SK-N-MC (cell line): ENCODE data around the gene LRRTM4.

ENCODE experiments used
- DNase-seq: peaks from one replicate; pipeline ENCODE4 v3.0.0-alpha.2; 2011; ENCODE audit warnings: low read depth, low spot score
- H3K27ac ChIP-seq: fragments of 200-600 bp; sonication (generic); 2 replicates; pipeline ENCODE4 v1.5.1; 2016; ENCODE audit warnings: mixed run types
- H3K36me3 ChIP-seq: fragments of 200-600 bp; sonication (generic); 2 replicates; pipeline ENCODE4 v1.6.1; 2017; ENCODE audit warnings: antibody characterized with exemption, low read length, mixed read lengths; ENCODE audit not compliant: insufficient read depth
- H3K4me3 ChIP-seq: fragments of 200-600 bp; sonication (generic); 2 replicates; pipeline ENCODE4 v1.5.1; 2016
- H3K9ac ChIP-seq: fragments of 200-600 bp; sonication (generic); 2 replicates; pipeline ENCODE4 v1.8.0; 2017; ENCODE audit warnings: mixed run types, mixed read lengths; ENCODE audit not compliant: insufficient read length
- H3K9me3 ChIP-seq: fragments of 200-600 bp; sonication (generic); 2 replicates; pipeline ENCODE4 v1.6.1; 2017; ENCODE audit warnings: low read depth, mild to moderate bottlenecking, antibody characterized with exemption, low read length, moderate library complexity, mixed read lengths
- EZH2 ChIP-seq: fragments of 200-600 bp; sonication (generic); IDR thresholded peaks from one replicate; pipeline ENCODE4 v1.6.1; 2017; ENCODE audit warnings: antibody characterized with exemption
- FOXP2 ChIP-seq: optimal IDR thresholded peaks from 2 replicates; pipeline ENCODE3; 2011; ENCODE audit warnings: mild to moderate bottlenecking, moderate library complexity; ENCODE audit not compliant: insufficient read depth; ENCODE audit errors: extremely low read length, control extremely low read depth
- POLR2AphosphoS5 ChIP-seq: IDR thresholded peaks from 2 replicates; pipeline ENCODE4 v1.6.1; 2012; ENCODE audit warnings: mild to moderate bottlenecking, low read depth, low read length, borderline replicate concordance

Gene LRRTM4

GRCh38 chr2:76895469-76895868, 626.7 kb downstream of the LRRTM4 start:
- no peak overlapping the region for H3K9ac ChIP-seq

GRCh38 chr2:76870581-76870980, 651.6 kb downstream of the LRRTM4 start:
- no peak overlapping the region for H3K9ac ChIP-seq
- no peak for TF ChIP-seq POLR2AphosphoS5
- TF ChIP-seq FOXP2: no peak
- TF ChIP-seq EZH2: no peak

More at GRCh38 chr2:76895469-76895868, 626.7 kb downstream of the LRRTM4 start:
- DNase-seq: no peak
- H3K36me3 ChIP-seq: no peaks in the 10 kb centered on the region
- H3K27ac ChIP-seq: no peak overlapping the region
- no peaks in the 10 kb centered on the region for H3K9me3 ChIP-seq
- no peak overlapping the region for H3K4me3 ChIP-seq
- TF ChIP-seq EZH2 (no peak), POLR2AphosphoS5 (no peak), FOXP2 (no peak)

GRCh38 chr2:76870011-76870410, 652.2 kb downstream of the LRRTM4 start:
- TF ChIP-seq POLR2AphosphoS5: no peak; the same call in 1 of the 2 replicates
- TF ChIP-seq EZH2: no peak
- TF ChIP-seq FOXP2: no peak
- DNase-seq: peak; percentile 16

More at GRCh38 chr2:76870581-76870980, 651.6 kb downstream of the LRRTM4 start:
- Histone ChIP-seq H3K9me3 (no peaks in the 10 kb centered on the region), H3K4me3 (0 out of 2 replicates have a peak overlapping the region, but pooled peaks have one; percentile 14), H3K36me3 (no peaks in the 10 kb centered on the region), H3K27ac (peak overlapping the region; percentile 40)
- DNase-seq: no peak

GRCh38 chr2:76867854-76868253, 654.3 kb downstream of the LRRTM4 start:
- peak; percentile 32 for DNase-seq
- H3K27ac ChIP-seq: peak overlapping the region; percentile 18; the same call in 1 of the 2 replicates
- no peaks in the 10 kb centered on the region for H3K36me3 ChIP-seq
- no peak overlapping the region for H3K4me3 ChIP-seq
- H3K9ac ChIP-seq: no peak overlapping the region
- TF ChIP-seq EZH2: no peak
- H3K9me3 ChIP-seq: no peaks in the 10 kb centered on the region

More at GRCh38 chr2:76870011-76870410, 652.2 kb downstream of the LRRTM4 start:
- H3K9ac ChIP-seq: no peak overlapping the region
- H3K9me3 ChIP-seq: no peaks in the 10 kb centered on the region
- H3K36me3 ChIP-seq: no peaks in the 10 kb centered on the region
- H3K4me3 ChIP-seq: peak overlapping the region; percentile 14; the same call in 1 of the 2 replicates
- peak overlapping the region; percentile 66; the same call in 1 of the 2 replicates for H3K27ac ChIP-seq

GRCh38 chr2:76866464-76866863, 655.7 kb downstream of the LRRTM4 start:
- no peak overlapping the region for H3K4me3 ChIP-seq
- H3K36me3 ChIP-seq: no peaks in the 10 kb centered on the region
- TF ChIP-seq FOXP2 (no peak), EZH2 (no peak), POLR2AphosphoS5 (no peak)
- H3K9ac ChIP-seq: no peak overlapping the region
- no peak overlapping the region for H3K27ac ChIP-seq
- DNase-seq: no peak
- no peaks in the 10 kb centered on the region for H3K9me3 ChIP-seq

- TF ChIP-seq EZH2 (no peak), POLR2AphosphoS5 (no peak), FOXP2 (no peak)
- Histone ChIP-seq H3K36me3 (no peaks in the 10 kb centered on the region), H3K9ac (no peak overlapping the region), H3K4me3 (no peak overlapping the region), H3K9me3 (no peaks in the 10 kb centered on the region), H3K27ac (no peak overlapping the region)
- DNase-seq: no peak
These were observed 659.3 kb downstream of the LRRTM4 start for GRCh38 chr2:76862901-76863300.

GRCh38 chr2:76861708-76862107, 660.5 kb downstream of the LRRTM4 start:
- no peaks in the 10 kb centered on the region for H3K36me3 ChIP-seq
- no peaks in the 10 kb centered on the region for H3K9me3 ChIP-seq
- no peak for TF ChIP-seq POLR2AphosphoS5
- TF ChIP-seq FOXP2: no peak
- TF ChIP-seq EZH2: no peak
- H3K27ac ChIP-seq: peak overlapping the region; percentile 33; the same call in 1 of the 2 replicates
- H3K9ac ChIP-seq: no peak overlapping the region
- H3K4me3 ChIP-seq: no peak overlapping the region
- DNase-seq: peak; percentile 42

GRCh38 chr2:76851000-76851399, 671.2 kb downstream of the LRRTM4 start:
- H3K27ac ChIP-seq: no peak overlapping the region
- H3K4me3 ChIP-seq: no peak overlapping the region
- no peak overlapping the region for H3K9ac ChIP-seq
- H3K36me3 ChIP-seq: no peaks in the 10 kb centered on the region
- no peaks in the 10 kb centered on the region for H3K9me3 ChIP-seq
- DNase-seq: no peak
- no peak for TF ChIP-seq FOXP2
- no peak for TF ChIP-seq EZH2
- TF ChIP-seq POLR2AphosphoS5: no peak

GRCh38 chr2:76849086-76849485, 673.1 kb downstream of the LRRTM4 start:
- TF ChIP-seq POLR2AphosphoS5 (no peak), EZH2 (no peak), FOXP2 (no peak)
- Histone ChIP-seq H3K4me3 (no peak overlapping the region), H3K9ac (no peak overlapping the region), H3K36me3 (no peaks in the 10 kb centered on the region), H3K9me3 (no peaks in the 10 kb centered on the region), H3K27ac (no peak overlapping the region)
- no peak for DNase-seq
